ENCODE measurements around the gene SLC25A44. TPM values are rescaled to one million over a fixed set of nuclear protein-coding genes. Genes with fewer than 3 reads are reported as not detected.

Gene SLC25A44
- total and polyA plus RNA-seq, 2 of the 8 experiments (the other 6 are each of a cell fraction or from before 2014, with no cell fraction given) = 23.4 to 32.1 TPM

DNA sequence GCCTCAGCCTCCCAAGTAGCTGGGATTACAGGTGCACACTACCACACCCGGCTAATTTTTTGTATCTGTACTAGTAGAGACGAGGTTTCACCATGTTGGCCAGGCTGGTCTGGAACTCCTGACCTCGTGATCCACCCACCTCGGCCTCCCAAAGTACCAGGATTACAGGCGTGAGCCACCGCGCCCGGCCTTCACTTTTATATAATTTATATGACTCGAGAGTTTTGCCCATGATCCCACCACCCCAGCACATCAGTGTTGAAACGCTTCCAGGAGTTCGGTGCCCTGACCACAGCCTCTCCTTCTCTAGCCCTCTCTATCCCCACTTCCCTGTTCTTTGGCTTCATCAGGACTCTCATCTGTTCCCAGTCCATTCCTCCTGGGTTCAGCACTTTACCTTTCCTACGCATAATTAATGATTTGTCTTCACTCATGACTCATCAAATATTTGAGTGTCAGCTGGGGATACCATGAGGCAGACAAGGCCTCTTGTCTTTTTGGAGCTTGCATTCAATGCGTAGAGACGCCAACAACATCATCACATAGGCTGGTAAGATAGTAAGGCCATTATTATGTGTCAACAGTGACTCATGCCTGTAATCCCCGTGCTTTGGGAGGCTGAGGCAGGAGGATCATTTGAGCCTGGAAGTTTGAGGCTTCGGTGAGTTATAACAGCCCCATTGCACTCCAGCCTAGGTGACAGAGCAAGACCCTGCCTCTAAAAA, 20.3 kb downstream of the SLC25A44 start:
- Histone ChIP-seq H3K23me2 (ENCODE audit: low read depth, low read length) (0 out of 2 replicates have a peak, but pooled peaks cover 3% of the 10 kb centered on the region), H4K20me1 (replicated peaks in 1 of 2; ENCODE audit: control insufficient read depth in 1 of 2, insufficient read depth in 2 of 2, low read length in 2 of 2) (no peaks in the 10 kb centered on the region), H3K36me3 (ENCODE audit: control insufficient read depth in 2 of 4, insufficient read depth in 4 of 4, low read length in 3 of 4) (peaks cover 3 to 22% (median 5%) of the 10 kb centered on the region in 4 experiments; a peak in 6 of 8 replicates), H4K5ac (ENCODE audit: insufficient read length, low read depth, low read length) (no peak overlapping the region), H2BK15ac (ENCODE audit: low read length) (0 out of 2 replicates have a peak overlapping the region, but pooled peaks have one; percentile 98), H2BK12ac (ENCODE audit: low read depth, low read length) (no peak overlapping the region), H3K79me2 (ENCODE audit: control insufficient read depth in 1 of 2, insufficient read depth in 2 of 2, low read length in 2 of 2) (peaks cover 7 to 24% of the 10 kb centered on the region in 2 experiments), H3K27me3 (replicated peaks in 1 of 4; ENCODE audit: control insufficient read depth in 3 of 4, extremely low read depth in 1 of 4, insufficient read depth in 3 of 4, low read length in 3 of 4) (no peaks in the 10 kb centered on the region), H4K8ac (ENCODE audit: extremely low read depth, insufficient read depth, low read length) (no peak overlapping the region), H3K4me3 (ENCODE audit: extremely low read depth in 1 of 4, insufficient read depth in 2 of 4, low read depth in 3 of 4, low read length in 4 of 4) (peak overlapping the region in 3 of 4 experiments; percentile 88 to 97 (median 96); a peak in 7 of 8 replicates), H2BK120ac (replicated peaks; ENCODE audit: low read depth, low read length) (no peak overlapping the region), H3K4ac (replicated peaks; ENCODE audit: insufficient read length, low read depth, low read length) (no peak overlapping the region), H3K14ac (ENCODE audit: insufficient read length) (no peak overlapping the region), H3K18ac (ENCODE audit: extremely low read depth, low read length) (no peak overlapping the region), H2AK5ac (ENCODE audit: low read depth, low read length) (no peak overlapping the region), H3K56ac (replicated peaks; ENCODE audit: insufficient read length, low read depth, low read length) (no peak overlapping the region), H2BK5ac (ENCODE audit: low read depth, low read length) (no peak overlapping the region; the same call in 1 of the 2 replicates), H3K27ac (ENCODE audit: low read depth, low read length) (0 out of 2 replicates have a peak overlapping the region, but pooled peaks have one; percentile 45), H3K9me3 (ENCODE audit: insufficient read depth in 2 of 2, low read depth in 1 of 2, low read length in 1 of 2) (no peaks in the 10 kb centered on the region; a peak in 1 of 4 replicates), H4K91ac (replicated peaks; ENCODE audit: insufficient read length, low read length) (no peak overlapping the region), H3K9ac (replicated peaks in 1 of 4; ENCODE audit: extremely low read depth in 1 of 4, low read depth in 3 of 4, low read length in 3 of 4) (no peak overlapping the region; a peak in 3 of 7 replicates), H3K4me2 (ENCODE audit: insufficient read depth in 1 of 2, low read depth in 2 of 2, low read length in 2 of 2) (peak overlapping the region; percentile 63 to 86; a peak in 3 of 4 replicates), H2AFZ (ENCODE audit: low read length) (no peak overlapping the region), H3K23ac (ENCODE audit: insufficient read length) (no peak overlapping the region), H3K4me1 (replicated peaks in 1 of 4; ENCODE audit: control insufficient read depth in 3 of 4, insufficient read depth in 4 of 4, low read length in 3 of 4) (peaks cover 0 to 5% (median 3%) of the 10 kb centered on the region in 4 experiments; a peak in 4 of 7 replicates), H3K79me1 (ENCODE audit: low read depth, low read length) (peaks cover 4% of the 10 kb centered on the region), H2BK20ac (ENCODE audit: low read length) (no peak overlapping the region)
- FAIRE-seq = no peak
- POLR2A ChIA-PET (ENCODE audit: partially characterized antibody) = interaction anchor here (0.6 to 6.5 kb wide), 17 partner anchors 10 to 117 kb away, joined by 3 to 77 read pairs (median 11); partner anchors contain the start of genes LMNA, SEMA4A, SLC25A44 and SMG5
- WGBS, 2 experiments (ENCODE audit: extremely low coverage in 1 of 2, insufficient coverage in 1 of 2, insufficient read length in 1 of 2, insufficient replicate concordance in 2 of 2, low coverage in 1 of 2, low lambda C conversion rate in 2 of 2, missing lambda C conversion rate in 1 of 2) = 95% methylated on average over 13 of the region's 16 CpGs; no CpG with 5 or more reads in 1 of the 2 experiments
- CTCF ChIA-PET (ENCODE audit: partially characterized antibody) = interaction anchor here (0.6 to 4.5 kb wide), 11 partner anchors 11 to 617 kb away, joined by 3 to 34 read pairs (median 5); partner anchors contain the start of gene SLC25A44
- DNase-seq (ENCODE audit: low read depth in 1 of 2, low spot score in 2 of 2) = no peak
- TF ChIP-seq BACH1 (IDR thresholded peaks at IDR 0.05; ENCODE audit: low read length) (peak; percentile 59; the same call in 1 of the 2 replicates), CHD1 (IDR thresholded peaks at IDR 0.05; ENCODE audit: low read depth, low read length) (no peak), MAFK (IDR thresholded peaks at IDR 0.05; ENCODE audit: low read depth, low read length) (peak; percentile 29; the same call in 1 of the 2 replicates)
